Measurements from ENCODE around the gene KAZN. TPM values are rescaled to one million over a fixed set of nuclear protein-coding genes. Genes with fewer than 3 reads are reported as not detected.

The KAZN gene
- total RNA-seq, 1 donor from 2014 or later, result 5.7 TPM

DNA sequence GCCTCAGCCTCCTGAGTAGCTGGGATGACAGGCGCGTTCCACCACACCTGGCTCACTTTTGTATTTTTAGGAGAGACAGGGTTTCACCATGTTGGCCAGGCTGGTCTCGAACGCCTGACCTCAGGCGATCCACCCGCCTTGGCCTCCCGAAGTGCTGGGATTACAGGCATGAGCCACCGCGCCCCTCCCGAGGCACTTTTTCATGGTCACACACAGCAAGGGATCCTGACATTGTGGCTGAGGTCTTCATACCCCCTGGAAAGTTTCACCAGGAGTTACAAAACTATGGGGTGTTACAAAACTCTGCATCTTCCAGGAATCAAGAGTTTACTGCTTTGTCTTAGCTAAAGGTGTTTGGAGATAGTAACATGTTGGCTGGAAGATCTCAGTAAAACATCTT lies 320.8 kb downstream of the KAZN start:
- H3K4me3 ChIP-seq (ENCODE audit: low read depth, low read length), result no peak overlapping the region
- TF ChIP-seq CTCF (conservative IDR thresholded peaks at IDR 0.05; ENCODE audit: low read depth, low read length), result no peak
- no peak for DNase-seq (ENCODE audit: low read depth)

DNA sequence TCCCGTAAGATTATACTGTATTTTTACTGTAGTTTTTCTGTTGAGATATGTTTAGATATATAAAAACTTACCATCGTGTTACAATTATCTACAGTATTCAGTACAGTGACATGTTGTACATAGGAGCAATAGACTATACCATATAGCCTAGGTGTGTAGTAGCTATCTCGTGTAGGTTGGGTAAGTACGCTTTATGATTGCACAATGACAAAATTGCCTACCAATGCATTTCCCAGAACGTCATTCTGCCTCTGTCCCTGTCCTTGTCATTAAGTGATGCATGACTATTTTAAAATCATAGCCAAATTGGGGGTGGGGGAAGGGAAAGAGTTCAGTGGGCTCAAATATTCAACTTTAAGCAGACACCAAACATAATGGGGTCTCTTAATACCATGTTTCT lies 321.3 kb downstream of the KAZN start:
- no peak for DNase-seq (ENCODE audit: low read depth)
- no peak for TF ChIP-seq CTCF (conservative IDR thresholded peaks at IDR 0.05; ENCODE audit: low read depth, low read length)
- no peak overlapping the region for H3K4me3 ChIP-seq (ENCODE audit: low read depth, low read length)

GRCh38 chr1:14921057-14921456 lies 322.6 kb downstream of the KAZN start:
- H3K4me3 ChIP-seq (ENCODE audit: low read depth, low read length), result no peak overlapping the region
- peak; percentile 7 for TF ChIP-seq CTCF (conservative IDR thresholded peaks at IDR 0.05; ENCODE audit: low read depth, low read length)
- DNase-seq (ENCODE audit: low read depth), result no peak

- TF ChIP-seq CTCF (conservative IDR thresholded peaks at IDR 0.05; ENCODE audit: low read depth, low read length), result no peak
- DNase-seq (ENCODE audit: low read depth), result no peak
- H3K4me3 ChIP-seq (ENCODE audit: low read depth, low read length), result peak overlapping the region; percentile 31
These were observed 324.6 kb downstream of the KAZN start for GRCh38 chr1:14922942-14923726.

- TF ChIP-seq CTCF (conservative IDR thresholded peaks at IDR 0.05; ENCODE audit: low read depth, low read length), result no peak
- DNase-seq (ENCODE audit: low read depth), result no peak
- H3K4me3 ChIP-seq (ENCODE audit: low read depth, low read length), result peak overlapping the region; percentile 83
These were observed 325.4 kb downstream of the KAZN start for GRCh38 chr1:14923727-14924452.

GRCh38 chr1:14924455-14925331 lies 326.2 kb downstream of the KAZN start:
- peak overlapping the region; percentile 83 for H3K4me3 ChIP-seq (ENCODE audit: low read depth, low read length)
- no peak for DNase-seq (ENCODE audit: low read depth)
- no peak for TF ChIP-seq CTCF (conservative IDR thresholded peaks at IDR 0.05; ENCODE audit: low read depth, low read length)

Data from epithelial cell of proximal tubule (primary cell).